ENCODE measurements around the gene PLEKHA5.
"Not testable (repeated sequence)": the region's sequence is repeated elsewhere in the genome, so short reads cannot be mapped to it uniquely, and the experiment has no call there.

PLEKHA5 gene

DNA sequence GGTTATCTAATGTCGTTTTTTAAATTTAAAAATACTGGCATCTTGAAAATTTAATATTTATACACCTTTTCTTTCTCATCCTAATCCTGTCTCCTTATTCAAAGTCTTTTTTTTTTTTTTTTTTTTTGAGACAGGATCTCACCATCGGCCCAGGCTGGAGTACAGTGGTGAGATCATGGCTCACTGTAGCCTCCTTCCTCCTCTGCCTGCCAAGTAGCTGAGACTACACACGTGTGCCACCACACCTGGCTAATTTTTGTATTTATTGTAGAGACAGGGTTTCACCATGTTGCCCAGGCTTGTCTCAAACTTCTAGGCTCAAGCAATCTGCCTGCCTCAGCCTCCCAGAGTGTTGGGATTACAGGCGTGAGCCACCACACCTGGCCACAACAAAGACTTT, 221.3 kb downstream of the PLEKHA5 start:
- not testable (repeated sequence) for DNase-seq

DNA sequence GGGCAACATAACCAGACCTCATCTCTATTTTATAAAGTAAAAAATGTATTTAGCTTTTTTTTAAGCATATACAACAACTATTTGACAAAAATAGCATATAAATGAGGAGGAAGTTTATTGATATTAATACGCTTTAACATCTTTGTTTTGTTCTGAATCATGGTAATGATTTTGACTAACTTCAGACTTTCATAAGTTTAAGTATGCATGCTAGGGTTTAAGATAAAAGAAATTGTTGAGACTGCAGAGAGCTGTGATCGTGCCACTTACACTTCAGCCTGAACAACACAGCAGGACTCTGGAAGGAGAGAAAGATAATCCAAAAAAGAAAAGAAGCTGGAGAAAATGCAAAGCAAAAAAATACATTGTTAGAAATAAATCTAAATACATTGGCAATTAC, 221.8 kb downstream of the PLEKHA5 start:
- no peak for DNase-seq

DNA sequence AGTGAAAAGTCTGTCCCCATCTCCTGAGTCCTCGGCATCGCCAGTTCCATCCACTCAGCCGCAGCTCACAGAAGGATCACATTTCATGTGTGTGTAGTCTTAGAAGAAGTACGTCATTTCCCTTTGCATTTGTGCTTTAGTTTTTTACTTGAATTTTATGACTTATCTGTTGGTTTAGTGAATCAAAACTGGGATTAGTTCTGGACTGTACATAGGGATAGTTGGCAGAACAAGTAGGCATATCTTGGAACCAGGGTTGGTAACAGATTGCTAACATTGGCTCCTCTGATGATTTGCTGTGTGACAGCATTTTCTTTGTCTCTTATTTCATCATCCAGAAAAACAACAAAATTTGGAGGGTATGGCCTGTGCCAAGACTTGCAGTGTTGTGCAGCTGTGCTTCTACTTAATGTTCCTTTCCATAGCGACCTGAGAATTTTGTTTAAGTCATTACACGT, 240.2 kb downstream of the PLEKHA5 start:
- peak; percentile 51 for DNase-seq

GRCh38 chr12:19373586-19373985, 244.1 kb downstream of the PLEKHA5 start:
- DNase-seq: peak; percentile 61

DNA sequence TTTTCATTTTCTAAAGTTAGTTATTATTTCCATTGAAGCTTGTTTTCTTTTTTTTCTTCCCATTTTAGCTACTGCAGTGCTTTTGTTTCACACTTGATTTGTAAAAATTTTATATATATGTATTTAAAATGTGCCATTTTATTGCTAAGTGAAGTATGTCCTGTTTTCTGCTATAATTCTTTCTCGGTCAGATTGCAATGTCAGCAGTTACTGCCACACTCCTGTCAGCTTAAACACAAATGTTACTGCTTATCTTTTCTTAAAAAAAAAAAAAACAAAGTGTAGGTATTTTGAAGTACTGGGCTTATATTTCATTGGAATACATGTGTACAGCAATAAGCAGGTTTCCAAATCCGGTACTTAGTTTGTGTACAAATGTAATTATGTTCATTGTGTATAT, 246.4 kb downstream of the PLEKHA5 start:
- DNase-seq: no peak

- no peak for DNase-seq
Measured at GRCh38 chr12:19376691-19377090, 247.2 kb downstream of the PLEKHA5 start.

GRCh38 chr12:19382111-19382526, 252.6 kb downstream of the PLEKHA5 start:
- peak; percentile 86 for DNase-seq

GRCh38 chr12:19382563-19382962, 253.0 kb downstream of the PLEKHA5 start:
- no peak for DNase-seq

DNA sequence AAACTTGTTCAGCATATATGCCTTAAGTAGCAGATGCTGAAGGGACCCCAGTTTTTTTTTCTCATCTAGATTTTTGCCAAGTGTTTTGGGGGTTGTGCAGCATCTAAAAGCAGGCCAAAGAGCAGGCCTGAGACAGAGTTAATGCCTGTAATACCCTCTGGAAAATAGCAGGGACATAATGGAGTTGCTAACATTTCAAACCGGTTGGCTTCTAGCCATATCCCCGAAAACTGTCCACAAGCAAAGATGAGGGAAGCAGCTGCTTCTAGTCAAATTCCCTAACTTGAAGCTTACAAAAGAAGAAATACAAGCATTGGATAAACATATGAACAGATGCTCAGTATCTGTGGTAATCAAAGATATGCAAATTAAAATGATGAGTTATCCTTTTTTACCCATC, 257.6 kb downstream of the PLEKHA5 start:
- no peak for DNase-seq

DNA sequence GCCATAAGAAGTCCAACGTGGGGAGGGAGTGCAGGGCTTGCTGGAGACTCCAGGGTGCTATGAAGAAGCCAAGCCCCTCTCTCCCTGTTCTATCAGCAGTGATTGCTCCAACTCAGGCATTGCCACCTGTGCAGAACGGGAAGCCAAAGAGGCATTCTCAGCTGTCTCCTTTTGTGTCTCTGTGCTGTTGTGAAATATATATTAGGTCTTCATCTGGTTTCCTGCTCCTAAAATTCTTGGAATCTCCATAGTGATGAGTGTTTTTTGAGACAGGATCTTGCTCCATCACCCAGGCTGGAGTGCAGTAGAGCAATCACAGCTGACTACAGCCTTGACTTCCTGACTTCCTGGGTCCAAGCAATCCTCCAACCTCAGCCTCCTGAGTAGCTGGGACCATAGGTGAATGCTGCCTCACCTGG, 258.6 kb downstream of the PLEKHA5 start:
- no peak for DNase-seq

- no peak for DNase-seq
Measured at GRCh38 chr12:19390051-19390598, 260.6 kb downstream of the PLEKHA5 start.

DNA sequence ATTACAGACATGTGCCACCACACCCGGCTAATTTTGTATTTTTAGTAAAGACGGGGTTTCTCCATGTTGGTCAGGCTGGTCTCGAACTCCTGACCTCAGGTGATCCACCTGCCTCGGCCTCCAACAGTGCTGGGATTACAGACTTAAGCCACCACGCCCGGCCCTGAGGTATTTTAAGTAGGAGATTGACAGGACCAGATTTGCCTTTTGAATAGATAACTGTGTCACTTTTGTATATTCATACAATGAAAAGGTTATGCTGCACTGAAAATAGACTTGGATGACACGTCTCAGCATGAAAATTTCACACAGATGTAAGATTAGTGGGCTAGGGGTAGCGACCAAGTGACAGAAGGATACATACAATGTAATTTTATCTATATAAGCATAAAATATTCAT, 263.1 kb downstream of the PLEKHA5 start:
- not testable (repeated sequence) for DNase-seq

- no peak for DNase-seq
Measured at GRCh38 chr12:19394385-19394784, 264.9 kb downstream of the PLEKHA5 start.

DNA sequence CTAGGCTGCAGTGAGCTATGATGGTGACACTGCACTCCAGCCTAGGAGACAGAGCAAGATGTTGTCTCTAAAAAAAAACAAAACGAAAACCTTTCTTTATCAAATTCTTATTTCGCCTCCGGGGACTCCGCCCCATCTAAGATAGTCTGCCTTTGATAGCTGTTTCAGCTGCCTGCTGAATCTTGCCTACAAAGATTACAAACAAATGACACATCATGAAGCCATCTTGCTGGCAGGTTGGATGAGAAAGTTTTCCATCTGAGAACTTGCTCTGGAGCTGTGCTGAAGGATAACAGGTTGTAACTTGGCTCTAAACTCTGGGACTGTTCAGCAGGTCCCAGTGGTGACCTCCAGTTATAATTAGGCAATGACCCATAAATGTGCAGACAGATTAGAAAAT, 268.0 kb downstream of the PLEKHA5 start:
- DNase-seq: no peak

GRCh38 chr12:19398376-19399363, 269.1 kb downstream of the PLEKHA5 start:
- DNase-seq: no peak

DNA sequence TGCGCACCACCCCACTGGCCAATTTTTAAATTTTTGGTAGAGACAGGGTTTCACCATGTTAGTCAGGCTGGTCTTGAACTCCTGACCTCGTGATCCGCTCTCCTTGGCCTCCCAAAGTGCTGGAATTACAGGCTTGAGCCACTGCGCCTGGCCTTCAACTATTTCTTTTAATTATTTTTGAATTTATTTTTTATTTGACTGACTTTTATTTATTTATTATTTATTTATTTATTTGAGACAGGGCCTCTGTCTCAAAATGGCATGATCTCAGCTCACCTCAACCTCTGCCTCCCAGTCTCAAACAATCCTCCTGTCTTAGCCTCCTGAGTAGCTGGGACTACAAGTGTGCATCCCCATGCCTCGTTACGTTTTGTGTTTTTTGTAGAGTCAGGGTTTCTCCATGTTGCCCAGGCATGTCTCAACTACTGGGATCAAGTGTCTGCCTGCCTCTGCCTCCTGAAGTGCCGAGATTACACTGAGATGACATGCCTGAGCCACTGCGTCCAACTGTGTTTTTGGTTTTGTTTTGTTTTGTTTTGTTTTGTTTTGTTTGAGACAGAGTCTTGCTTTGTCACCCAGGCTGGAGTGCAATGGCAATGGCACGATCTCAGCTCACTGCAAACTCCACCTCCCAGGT, 271.2 kb downstream of the PLEKHA5 start:
- DNase-seq: not testable (repeated sequence)

GRCh38 chr12:19402211-19402610, 272.7 kb downstream of the PLEKHA5 start:
- no peak for DNase-seq

- DNase-seq: peak; percentile 17
Measured at GRCh38 chr12:19402743-19403431, 273.4 kb downstream of the PLEKHA5 start.

DNA sequence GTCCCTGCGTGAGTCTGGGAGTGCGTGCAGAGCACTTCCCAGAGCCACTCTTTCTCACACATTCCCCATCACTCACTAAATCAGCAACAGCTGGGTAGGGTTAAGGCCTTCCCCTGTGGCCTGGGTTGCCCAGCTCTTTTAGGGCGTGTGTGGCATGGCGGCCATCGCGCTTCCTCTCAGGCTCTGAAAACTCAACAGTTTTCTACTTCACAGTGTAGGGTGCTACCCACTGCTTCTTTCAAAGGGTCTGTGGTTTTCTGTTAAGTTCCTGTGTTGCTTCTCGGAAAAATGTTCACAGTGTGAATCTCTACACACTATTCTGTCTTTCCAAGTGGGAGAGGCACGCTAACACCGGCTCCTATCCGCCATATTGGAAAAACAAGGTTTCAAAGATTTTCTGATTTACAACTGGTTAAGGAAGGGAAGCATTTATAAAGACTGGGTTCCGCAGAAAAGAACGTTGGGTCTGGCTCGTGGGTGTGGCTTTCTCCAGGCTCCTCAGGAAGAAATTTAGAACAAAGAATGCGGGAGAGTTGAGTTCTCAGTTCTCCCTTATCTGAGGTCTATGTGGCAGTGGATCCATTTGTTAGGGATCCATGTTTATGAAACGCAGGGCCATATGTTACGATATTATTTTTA, 274.8 kb downstream of the PLEKHA5 start:
- no peak for DNase-seq

GRCh38 chr12:19409376-19409775, 279.8 kb downstream of the PLEKHA5 start:
- peak; percentile 37 for DNase-seq

- DNase-seq: peak; percentile 28
Measured at GRCh38 chr12:19410211-19410610, 280.7 kb downstream of the PLEKHA5 start.

GRCh38 chr12:19410629-19411185, 281.2 kb downstream of the PLEKHA5 start:
- no peak for DNase-seq
